Measurements from ENCODE around the gene PRKCB.

The PRKCB gene

GRCh38 chr16:23867566-23867965, 31.8 kb downstream of the PRKCB start:
- no peak for FAIRE-seq

- no peak for FAIRE-seq
Observed at GRCh38 chr16:23868136-23868535, 32.4 kb downstream of the PRKCB start.

GRCh38 chr16:23869052-23869451, 33.3 kb downstream of the PRKCB start:
- FAIRE-seq, result no peak

GRCh38 chr16:23871924-23872323, 36.1 kb downstream of the PRKCB start:
- FAIRE-seq, result no peak

GRCh38 chr16:23874613-23875294, 39.0 kb downstream of the PRKCB start:
- FAIRE-seq, result no peak

GRCh38 chr16:23876256-23876896, 40.6 kb downstream of the PRKCB start:
- no peak for FAIRE-seq

- no peak for FAIRE-seq
Observed at GRCh38 chr16:23877107-23878070, 41.6 kb downstream of the PRKCB start.

GRCh38 chr16:23879735-23880373, 44.1 kb downstream of the PRKCB start:
- FAIRE-seq, result no peak

- no peak for FAIRE-seq
Observed at GRCh38 chr16:23889189-23889588, 53.4 kb downstream of the PRKCB start.

- FAIRE-seq, result no peak
Observed at GRCh38 chr16:23893986-23894385, 58.2 kb downstream of the PRKCB start.

- FAIRE-seq, result no peak
Observed at GRCh38 chr16:23895052-23895451, 59.3 kb downstream of the PRKCB start.

- no peak for FAIRE-seq
Observed at GRCh38 chr16:23896832-23897821, 61.3 kb downstream of the PRKCB start.

GRCh38 chr16:23898682-23899430, 63.1 kb downstream of the PRKCB start:
- no peak for FAIRE-seq

- FAIRE-seq, result no peak
Observed at GRCh38 chr16:23899869-23900268, 64.1 kb downstream of the PRKCB start.

- FAIRE-seq, result no peak
Observed at GRCh38 chr16:23900480-23901177, 64.8 kb downstream of the PRKCB start.

GRCh38 chr16:23901178-23902033, 65.6 kb downstream of the PRKCB start:
- FAIRE-seq, result no peak

- FAIRE-seq, result no peak
Observed at GRCh38 chr16:23902034-23902747, 66.4 kb downstream of the PRKCB start.

- FAIRE-seq, result no peak
Observed at GRCh38 chr16:23902748-23903414, 67.1 kb downstream of the PRKCB start.

Measured in endometrium (tissue), 2 donors.